ENCODE results near the gene BLTP3A.

- TF ChIP-seq CTCF (IDR thresholded peaks at IDR 0.05), result no peak
- TF ChIP-seq POLR2AphosphoS5 (IDR thresholded peaks at IDR 0.05), result no peak
Measured at GRCh38 chr6:34748757-34749156, 43.1 kb upstream of the BLTP3A start.

Data from breast epithelium (tissue), 3 donors.